H1 (cell line): ENCODE data around the gene SEC23IP.

Source experiments
- BCL11A ChIP-seq, 2 experiments: IDR thresholded peaks; one replicate each; pipeline ENCODE4 v1.6.1; 2011; ENCODE audit warnings: low read depth in 2 of 2, low read length in 2 of 2, mild to moderate bottlenecking in 2 of 2
- CTCF ChIP-seq, 3 experiments: IDR thresholded peaks; 1 replicate in 2 of 3; 2 replicates in 1 of 3; pipeline versions ENCODE4 v1.5.1 to v1.6.1; 2011; ENCODE audit warnings: low read length in 3 of 3, mild to moderate bottlenecking in 3 of 3, inconsistent platforms in 2 of 3, low read depth in 1 of 3, moderate library complexity in 1 of 3; ENCODE audit not compliant: insufficient read depth in 1 of 3; ENCODE audit errors: control extremely low read depth in 1 of 3
- POLR2A ChIP-seq, 2 experiments: IDR thresholded peaks; 1 replicate in 1 of 2; 2 replicates in 1 of 2; pipeline ENCODE4 v1.6.1; 2011; ENCODE audit warnings: low read depth in 2 of 2, low read length in 2 of 2, mild to moderate bottlenecking in 2 of 2; ENCODE audit errors: control extremely low read depth in 1 of 2
- SAP30 ChIP-seq: fragments of 300-600 bp; sonication (generic); IDR thresholded peaks from 2 replicates; pipeline ENCODE4 v1.7.1; 2012; ENCODE audit warnings: low read length, moderate library complexity, mild to moderate bottlenecking, inconsistent platforms; ENCODE audit not compliant: insufficient read depth, insufficient replicate concordance
- YY1 ChIP-seq: IDR thresholded peaks from 2 replicates; pipeline ENCODE4 v1.6.1; 2011; ENCODE audit warnings: low read depth, mild to moderate bottlenecking, low read length
- TF ChIP-seq, protein P1 (sequence below): IDR thresholded peaks from 2 replicates; pipeline ENCODE4 v1.6.1; 2011; ENCODE audit warnings: low read depth, mild to moderate bottlenecking, low read length; ENCODE audit not compliant: insufficient read depth
- TF ChIP-seq, protein P2 (sequence below): IDR thresholded peaks from 2 replicates; pipeline ENCODE4 v1.6.1; 2012; ENCODE audit warnings: inconsistent platforms

- TF ChIP-seq, protein P1, sequence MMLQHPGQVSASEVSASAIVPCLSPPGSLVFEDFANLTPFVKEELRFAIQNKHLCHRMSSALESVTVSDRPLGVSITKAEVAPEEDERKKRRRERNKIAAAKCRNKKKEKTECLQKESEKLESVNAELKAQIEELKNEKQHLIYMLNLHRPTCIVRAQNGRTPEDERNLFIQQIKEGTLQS, result no peak
- TF ChIP-seq CTCF (IDR thresholded peaks at IDR 0.05; ENCODE audit: control extremely low read depth in 1 of 3, insufficient read depth in 1 of 3, low read depth in 1 of 3, low read length in 3 of 3) (no peak), POLR2A (IDR thresholded peaks at IDR 0.05; ENCODE audit: control extremely low read depth in 1 of 2, low read depth in 2 of 2, low read length in 2 of 2) (no peak), SAP30 (no peak), YY1 (no peak), BCL11A (IDR thresholded peaks at IDR 0.05; ENCODE audit: low read depth in 2 of 2, low read length in 2 of 2) (no peak)
- TF ChIP-seq, protein P2, sequence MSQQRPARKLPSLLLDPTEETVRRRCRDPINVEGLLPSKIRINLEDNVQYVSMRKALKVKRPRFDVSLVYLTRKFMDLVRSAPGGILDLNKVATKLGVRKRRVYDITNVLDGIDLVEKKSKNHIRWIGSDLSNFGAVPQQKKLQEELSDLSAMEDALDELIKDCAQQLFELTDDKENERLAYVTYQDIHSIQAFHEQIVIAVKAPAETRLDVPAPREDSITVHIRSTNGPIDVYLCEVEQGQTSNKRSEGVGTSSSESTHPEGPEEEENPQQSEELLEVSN, result no peak
Observed at GRCh38 chr10:119991066-119991465, 98.5 kb downstream of the SEC23IP start.
